NCI-H2227 (cell line): Measurements from ENCODE around the gene GOLT1B.
"Not testable (repeated sequence)": the region's sequence is repeated elsewhere in the genome, so short reads cannot be mapped to it uniquely, and the experiment has no call there.

Experiments used
- DNase-seq: peaks from one replicate; lab custom pipeline; 2025; ENCODE audit not compliant: unreplicated experiment; lab: John Stamatoyannopoulos, UW

The GOLT1B gene, protein sequence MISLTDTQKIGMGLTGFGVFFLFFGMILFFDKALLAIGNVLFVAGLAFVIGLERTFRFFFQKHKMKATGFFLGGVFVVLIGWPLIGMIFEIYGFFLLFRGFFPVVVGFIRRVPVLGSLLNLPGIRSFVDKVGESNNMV

DNA sequence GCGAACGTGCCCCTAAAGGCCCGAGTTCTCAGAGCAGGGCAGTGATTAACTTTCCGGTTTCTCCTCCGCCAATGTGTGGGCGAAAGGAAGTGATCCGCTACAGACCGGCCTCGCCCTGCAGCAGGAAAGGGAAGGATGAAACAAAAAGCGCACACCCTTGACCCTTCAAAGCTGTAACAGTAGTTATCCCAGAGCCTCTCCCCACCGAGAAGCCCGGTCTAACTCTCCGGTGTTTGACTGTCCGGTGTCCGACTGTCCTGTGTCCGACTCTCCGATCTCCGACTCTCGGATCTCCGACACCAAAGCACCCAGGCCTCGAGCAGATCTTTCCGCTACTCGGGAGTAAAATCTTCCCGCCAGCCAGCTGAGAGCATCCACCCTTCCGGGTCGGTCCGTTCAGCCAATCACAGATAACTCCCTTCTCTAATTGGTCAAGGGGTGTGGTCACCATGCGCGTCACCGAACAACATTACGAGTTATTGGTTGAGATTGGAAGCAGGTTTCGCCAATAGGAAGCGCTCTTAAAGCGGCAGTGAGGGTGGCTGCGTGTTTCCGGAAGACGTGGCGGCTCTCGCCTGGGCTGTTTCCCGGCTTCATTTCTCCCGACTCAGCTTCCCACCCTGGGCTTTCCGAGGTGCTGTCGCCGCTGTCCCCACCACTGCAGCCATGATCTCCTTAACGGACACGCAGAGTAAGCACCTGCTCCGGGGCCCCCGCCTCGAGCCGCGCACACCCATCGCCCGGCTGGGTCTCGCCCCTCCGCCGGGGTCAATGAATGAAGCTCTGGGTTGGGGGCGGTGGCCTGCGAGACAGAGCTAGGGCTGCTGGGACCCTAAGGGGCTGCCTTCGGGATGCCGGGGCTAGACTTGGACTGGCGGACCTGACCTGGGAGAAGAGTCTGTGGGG is at the start of gene GOLT1B, which contains the start of gene RECQL:
Gene GOLT1B (plus strand): TSS at position 532 of the 906 bp plus-strand sequence. CDS start 135 bp downstream, at position 667.
Gene RECQL (minus strand): TSS at position 378 of the 906 bp plus-strand sequence. CDS start 2,065 bp downstream, outside the sequence.
- DNase-seq: peak; percentile 96

DNA sequence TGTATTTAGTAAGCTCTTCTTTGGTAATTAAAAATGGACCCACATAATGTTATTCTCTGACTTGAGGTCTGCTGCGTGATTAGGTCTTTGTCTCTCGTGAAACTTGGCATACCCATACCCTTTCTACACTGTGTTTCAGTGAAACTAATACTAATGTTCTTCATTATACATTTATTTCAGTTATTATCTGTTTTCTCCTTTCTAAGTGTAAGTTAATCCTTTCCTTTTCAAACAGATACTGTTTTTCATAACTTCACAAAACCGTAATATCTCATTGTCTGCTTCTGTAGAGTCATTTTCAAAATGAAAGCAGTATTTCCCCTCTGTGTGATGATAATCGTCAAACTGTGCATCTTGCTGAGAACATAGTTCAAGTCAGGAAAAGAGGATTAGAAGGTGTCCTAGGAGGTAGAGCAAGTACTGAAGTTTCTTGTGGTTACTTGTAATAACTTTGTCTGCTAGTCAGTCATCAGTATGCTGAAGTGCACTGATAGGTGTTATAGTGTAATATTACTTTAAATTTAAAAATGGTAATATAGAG is 48.2 kb upstream of the GOLT1B start:
- DNase-seq: no peak

DNA sequence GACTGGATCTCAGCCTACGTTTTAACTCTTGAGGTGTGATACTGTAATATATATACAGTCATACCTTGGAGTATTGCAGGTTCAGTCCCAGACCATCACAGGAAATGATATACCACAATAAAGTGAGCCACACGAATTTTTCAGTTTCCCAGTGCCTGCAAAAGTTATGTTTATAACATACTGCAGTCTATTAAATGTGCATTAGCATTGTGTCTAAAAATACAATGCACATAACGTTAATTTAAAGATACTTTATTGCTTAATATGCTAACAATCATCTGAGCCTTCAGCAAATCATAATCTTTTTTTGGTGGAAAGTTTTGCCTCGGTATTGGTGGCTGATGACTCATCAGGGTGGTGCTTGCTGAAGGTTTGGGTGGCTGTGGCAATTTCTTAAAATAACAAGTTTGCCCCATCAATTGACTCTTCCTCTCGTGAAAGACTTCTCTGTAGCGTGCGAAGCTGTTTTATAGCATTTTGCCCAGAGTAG is 45.3 kb upstream of the GOLT1B start:
- DNase-seq: no peak

DNA sequence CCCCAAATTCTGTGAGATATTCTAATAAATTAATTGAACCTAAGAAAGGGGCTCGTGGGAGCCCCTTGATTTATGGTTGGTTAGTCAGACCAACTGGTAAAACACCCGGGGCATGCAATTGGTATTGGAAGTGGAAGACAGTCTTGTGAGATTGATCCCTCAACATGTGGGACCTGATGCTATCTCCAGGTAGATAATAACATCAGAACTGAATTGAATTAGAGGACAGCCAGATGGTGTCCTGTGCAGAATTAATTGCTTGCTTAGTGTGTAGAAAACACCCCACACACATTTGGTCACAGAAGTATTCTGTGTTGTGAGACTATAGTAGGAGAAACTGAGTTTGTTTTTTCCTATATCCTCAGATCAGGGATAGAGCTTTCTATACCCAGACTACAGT is 42.1 kb upstream of the GOLT1B start:
- DNase-seq: no peak

DNA sequence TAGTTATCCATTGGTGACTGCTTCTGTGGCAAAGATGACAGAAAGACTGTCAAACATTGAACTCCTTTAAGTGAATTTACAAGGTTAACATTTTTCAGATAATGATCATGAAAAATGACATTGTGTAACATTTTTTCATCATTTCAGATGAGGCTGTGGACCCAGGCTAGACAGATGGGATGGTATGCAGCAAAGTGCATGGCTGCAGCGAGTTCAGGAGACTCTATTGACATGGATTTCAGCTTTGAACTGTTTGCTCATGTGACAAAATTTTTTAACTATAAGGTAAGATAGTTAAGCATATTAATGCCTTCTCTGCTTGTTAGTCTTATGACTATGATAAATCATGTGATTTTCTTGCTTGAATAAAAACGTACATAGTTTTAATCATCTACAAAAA is 34.3 kb upstream of the GOLT1B start:
- DNase-seq: not testable (repeated sequence)

DNA sequence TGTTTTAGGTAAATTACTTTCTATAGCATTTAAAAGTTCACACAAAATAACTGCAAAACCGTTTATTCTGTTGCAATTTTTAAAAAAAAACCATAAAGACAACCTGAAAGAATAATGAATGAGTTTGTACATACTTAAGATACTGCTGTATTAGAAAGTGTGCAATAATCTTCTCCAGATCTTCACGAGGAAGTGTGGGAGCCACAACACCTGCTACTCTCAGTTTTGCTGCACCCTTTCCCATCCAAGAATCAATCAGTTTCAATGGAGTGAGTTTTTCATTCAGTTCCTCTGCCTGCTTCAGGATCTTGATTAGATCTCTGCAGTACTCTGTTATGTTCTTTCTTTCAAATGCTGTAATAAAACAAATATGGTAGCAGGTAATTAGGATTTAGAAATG is 30.3 kb upstream of the GOLT1B start:
- DNase-seq: no peak

DNA sequence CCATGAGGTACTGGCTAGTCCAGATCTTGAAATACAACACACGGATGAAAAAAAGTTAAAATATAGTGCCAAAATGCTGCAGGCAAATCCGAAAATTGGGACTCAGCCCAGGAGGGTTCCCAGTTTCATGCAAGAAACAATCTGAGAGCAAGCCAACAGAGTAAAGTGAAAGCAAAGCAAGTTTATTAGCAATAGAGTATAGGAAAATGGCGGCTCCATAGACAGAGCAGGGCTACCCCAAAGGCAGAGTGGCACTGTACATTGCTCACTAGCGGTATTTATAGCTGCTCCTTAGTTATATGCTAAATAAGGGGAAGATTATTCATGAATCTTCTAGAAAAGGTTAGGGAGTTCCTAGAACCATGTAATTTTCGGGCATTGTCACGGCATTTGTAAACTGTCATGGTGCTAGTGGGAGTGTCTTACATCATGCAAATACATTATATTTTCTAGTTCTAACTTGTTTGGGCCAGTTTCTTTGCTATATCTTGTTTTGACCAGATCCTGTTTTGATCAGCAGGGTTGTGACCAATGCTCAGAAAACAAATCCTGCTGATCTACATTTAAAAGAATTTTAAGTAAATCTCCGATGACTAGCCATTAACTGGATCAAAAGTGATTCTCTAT is 29.3 kb upstream of the GOLT1B start:
- DNase-seq: no peak

DNA sequence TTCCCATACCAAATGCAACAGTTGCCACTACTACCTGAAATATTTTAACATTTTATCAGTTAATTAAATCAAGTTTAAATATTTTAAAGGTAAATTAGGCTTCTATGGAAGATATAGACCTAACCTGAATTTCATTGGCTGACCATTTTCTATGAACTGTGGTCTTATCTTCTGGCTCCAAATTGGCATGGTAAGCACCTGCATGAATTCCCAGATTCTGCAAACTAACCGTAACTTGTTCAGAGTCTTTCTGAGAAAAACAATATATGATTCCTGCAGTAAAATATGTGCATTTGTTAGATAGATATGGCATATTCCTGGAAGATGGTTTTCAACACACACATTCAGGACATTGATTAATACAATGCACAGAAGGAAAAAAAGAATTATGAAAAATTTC is 26.0 kb upstream of the GOLT1B start:
- no peak for DNase-seq

DNA sequence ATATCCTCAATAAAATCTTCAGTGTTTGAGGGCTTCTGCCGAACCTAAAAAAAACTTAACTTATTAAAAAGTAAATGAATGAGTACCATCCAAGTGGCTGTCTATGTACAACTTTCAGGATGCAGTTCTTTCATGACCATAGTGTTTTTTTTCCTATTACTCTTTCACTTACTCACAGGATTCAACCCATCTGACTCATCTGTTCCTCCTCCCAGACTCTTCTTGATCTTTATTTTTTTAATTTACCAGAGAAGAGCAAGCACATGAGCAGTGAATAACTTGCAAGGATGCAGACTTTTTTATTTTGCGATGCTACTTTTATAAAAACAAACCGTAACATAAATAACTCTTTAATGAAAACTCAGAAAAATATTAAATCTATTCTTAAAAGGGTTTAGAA is 24.6 kb upstream of the GOLT1B start:
- no peak for DNase-seq

DNA sequence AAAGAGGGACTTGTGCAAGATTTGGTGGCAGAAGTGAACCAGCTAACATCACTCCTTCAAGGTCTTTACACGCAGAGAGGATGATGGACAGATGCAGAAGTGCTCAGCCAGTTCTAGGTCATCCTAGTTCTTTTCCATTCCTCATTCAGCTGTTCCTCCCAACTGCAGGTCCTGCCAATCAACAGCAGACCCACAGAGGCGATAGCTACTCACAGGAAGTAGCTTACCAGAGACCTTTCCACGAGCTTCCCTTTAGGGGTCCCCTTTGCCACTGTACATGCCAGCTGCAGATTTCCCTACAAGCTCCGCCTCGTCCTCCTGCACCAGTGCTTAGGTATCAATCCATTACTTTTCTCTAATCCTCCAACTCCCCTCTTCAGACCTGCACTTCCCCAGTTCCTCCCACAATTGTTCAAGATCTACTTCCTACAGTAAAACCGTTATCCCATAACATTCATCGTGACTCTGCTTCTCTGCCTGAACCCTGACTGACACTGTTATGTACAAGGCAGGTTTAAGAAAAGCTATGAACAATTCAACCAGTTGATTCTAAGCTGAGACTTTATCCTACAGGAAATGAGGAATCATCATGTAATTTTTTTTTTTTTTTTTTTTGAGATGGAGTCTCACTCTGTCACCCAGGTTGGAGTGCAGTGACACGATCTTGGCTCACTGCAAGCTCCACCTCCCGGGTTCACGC is 22.7 kb upstream of the GOLT1B start:
- DNase-seq: no peak

DNA sequence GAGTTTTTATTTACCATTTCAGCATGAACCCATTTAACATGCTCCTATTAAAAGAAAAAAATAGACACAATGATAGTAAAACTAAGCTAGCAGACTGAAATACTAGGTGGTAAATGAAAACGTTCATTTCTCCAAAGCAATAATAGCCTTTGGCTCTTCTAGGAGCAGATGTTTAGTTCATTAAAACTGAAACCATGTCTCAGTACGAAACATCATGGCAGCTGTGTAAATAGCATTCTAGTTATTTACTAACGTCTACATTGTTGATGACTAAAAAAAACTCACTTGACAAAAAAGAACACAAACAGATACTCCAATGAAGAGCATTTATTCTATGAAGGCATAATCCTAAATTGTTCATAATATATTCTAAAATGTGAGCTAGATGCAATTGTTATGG is 18.1 kb upstream of the GOLT1B start:
- no peak for DNase-seq

DNA sequence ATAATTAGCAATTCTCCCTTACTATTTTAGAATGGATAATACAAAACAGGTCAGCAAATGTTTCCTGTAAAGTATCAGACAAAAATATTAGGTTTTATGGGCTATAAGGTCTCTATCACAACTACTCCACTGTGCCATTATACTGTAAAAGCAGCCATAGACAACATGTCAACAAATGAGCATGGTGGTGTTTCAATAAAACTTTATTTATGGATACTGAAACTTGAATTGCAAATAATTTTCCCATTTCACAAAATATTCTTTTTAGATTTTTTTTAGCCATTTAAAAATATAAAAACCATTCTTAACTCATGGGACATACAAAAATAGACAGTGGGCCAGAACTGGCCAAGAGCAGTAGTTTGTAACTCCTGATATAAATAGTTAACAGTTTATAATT is 15.6 kb upstream of the GOLT1B start:
- no peak for DNase-seq

DNA sequence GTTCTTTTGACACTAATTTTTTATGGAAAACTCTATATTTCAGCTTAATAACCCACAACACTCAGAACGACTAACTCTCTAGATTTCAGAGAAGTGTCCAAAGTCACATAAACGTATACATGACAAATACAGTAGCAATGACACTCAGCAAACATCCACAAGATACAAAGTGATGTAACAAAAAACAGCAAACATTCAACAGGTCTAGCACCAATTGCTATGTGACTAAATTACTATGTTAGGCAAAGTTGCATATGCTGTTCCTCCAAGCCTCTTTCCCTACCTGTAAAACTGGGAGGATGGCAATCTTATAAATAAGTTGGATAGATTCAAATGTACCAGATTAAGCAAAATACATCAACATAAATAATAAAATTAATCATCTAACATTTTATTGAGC is 1.8 kb upstream of the GOLT1B start:
- no peak for DNase-seq

DNA sequence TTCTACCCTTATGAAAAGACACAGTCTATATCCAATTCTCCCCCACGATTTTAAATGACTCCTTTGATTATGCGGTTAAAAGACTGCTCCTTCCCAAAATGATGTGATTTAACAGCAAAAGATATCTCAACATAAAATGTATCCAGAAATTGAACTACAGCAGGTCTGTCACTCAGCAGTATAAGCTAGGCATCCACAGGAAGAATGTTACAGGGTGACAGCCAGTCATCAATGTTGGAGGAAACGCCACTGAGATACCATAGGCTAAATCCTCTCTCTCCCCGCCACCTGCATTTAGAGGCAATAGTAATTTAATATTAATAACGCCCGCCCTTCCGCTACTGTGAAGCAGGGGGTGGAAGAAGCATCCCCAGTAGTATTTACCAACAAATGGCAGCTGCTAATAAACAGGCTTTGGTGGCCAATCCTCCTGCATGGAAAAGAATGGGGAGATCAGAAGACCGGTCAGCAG is 767 bp upstream of the GOLT1B start:
- peak; percentile 30 for DNase-seq

DNA sequence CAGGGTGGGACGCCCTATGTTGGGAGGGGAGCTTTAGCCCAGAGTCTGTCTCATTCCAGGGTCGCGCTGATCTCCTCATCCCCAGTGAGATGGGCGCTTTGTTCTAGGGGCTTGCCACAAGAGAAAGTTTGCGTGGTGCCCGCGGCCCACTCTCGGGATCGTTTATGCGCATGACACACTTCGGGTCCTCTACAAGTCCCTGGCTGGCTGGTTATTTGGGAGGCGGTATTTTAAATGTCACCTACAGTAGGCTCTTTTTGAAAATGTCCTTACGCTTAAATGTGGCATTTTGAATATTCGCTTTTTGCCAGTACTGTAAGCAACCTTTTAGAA is 541 bp downstream of the GOLT1B start:
- peak; percentile 50 for DNase-seq

DNA sequence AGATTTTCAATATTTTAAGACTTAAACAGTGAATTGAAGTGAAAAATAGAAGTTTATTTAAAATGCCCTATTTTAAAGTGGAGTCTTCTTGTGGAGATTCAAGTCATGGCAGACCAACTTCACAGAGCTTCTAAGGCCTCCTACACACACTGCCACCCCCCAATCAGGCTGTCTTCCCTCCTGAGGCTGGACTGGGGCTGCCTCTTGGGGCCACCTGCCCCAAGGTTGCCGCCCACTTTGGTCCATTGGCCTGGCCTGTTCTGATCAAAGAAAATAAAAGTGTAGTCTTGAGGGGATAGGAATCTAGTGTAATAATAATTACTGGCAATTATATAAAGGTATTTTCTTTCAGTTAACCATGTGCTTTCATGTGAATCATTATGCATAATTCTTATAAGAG is 1.3 kb downstream of the GOLT1B start:
- no peak for DNase-seq

DNA sequence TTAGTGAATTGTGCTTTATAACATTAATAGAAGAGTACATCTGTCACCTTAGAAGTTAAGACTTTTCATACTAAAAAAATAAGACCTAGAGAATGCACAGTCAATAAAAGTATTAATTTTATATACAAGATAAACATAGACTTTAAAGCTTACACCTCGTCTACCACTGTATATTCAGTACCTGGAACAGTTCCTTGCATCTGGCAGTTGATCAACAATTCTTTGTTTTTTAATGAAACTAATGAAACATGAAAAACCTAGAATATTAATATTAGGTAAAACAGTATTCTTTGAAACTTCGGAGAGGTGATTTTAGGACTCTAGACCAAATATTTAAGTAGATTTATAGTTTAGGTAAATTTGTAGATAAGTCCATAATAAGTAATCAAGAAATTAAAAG is 4.3 kb downstream of the GOLT1B start:
- no peak for DNase-seq

DNA sequence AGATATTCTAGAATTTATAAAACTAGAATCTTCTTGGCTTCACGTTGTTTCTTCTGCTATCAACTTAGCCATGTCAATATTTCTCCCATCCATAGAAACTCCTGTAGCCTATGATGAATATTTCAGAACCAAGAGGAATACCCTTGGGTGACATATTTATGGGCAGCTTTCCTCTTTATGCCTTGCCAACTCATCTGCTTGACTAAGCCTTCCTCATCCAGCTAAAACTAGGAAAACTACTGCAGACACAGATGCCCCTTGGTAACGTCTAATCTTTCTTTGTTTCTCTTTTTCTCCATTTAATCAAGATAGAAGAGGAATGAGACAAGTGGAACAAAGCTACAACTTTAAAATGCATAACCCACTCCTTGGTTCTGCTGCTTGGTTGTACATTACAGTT is 6.3 kb downstream of the GOLT1B start:
- DNase-seq: no peak

DNA sequence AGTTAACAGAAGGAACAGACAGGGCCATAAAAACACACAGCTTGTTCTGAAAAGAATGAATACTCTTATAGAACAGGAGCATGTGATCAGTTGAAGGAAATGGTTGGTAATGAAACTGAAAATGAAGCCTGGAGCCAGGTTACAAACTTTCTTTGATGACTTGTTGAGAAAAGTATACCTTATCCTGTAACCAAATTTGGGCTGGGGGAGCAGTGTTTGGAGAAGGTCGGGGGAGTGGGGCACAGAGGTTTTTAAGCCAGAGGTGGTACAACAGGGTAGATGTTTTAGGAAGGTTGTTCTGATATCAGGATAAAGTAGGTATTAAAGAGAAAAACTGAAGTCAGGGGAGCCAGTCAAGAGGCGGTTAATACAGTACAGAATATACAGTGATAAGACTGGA is 8.2 kb downstream of the GOLT1B start:
- DNase-seq: no peak

DNA sequence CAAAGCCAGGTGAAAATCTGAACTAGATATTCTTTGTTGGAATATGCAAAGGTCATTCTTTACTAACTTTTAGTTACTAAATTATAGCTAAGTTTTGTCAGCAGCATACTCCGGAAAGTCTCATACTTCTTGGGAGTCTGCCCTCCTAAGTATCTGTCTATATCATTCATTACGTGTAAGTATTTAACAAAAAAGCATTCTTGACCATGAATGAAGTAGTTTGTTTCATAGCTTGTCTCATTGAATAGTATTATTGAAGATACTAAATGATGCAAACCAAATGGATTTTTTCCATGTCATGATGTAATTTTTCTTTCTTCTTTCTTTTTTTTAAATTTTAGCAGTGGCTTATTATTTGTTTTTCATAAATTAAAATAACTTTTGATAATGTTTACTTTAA is 14.7 kb downstream of the GOLT1B start:
- DNase-seq: no peak

DNA sequence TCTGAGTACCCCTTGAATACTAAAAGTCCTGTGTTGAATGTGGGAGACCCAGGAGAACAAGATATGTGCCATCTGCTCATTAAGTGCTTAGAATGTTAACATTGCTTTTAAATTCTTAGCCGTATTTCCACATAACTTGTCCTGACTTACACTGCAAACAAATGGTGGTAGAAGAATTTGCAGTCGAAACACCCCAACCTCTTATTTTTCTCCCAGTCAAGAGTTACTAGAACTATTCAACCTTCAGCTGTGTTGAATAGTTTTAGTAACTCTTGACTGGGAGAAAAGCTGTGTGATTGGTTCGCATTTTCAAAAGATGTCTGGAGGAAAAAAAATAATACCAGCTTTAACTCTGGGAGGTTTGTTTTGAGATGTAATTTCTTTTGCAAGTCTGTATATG is 16.9 kb downstream of the GOLT1B start:
- no peak for DNase-seq
